Hematopoietic multipotent progenitor cell (in vitro differentiated cells): ENCODE data around the gene HIPK1. TPM values are rescaled to one million over a fixed set of nuclear protein-coding genes. Genes with fewer than 3 reads are reported as not detected.
"Not testable (repeated sequence)": the region's sequence is repeated elsewhere in the genome, so short reads cannot be mapped to it uniquely, and the experiment has no call there.

ENCODE experiments used
- DNase-seq, 3 donors: peaks; one replicate each; pipeline ENCODE4 v3.0.0-alpha.2; 2011 to 2015; ENCODE audit warnings: low read depth in 2 of 3, low spot score in 2 of 3
- total RNA-seq: library from RNA; depleted of rRNA; stranded (reverse); fragments of >200 nt; gene quantifications from one replicate; pipeline ENCODE4 v1.2.3, GENCODE V29; 2012

Gene HIPK1
- total RNA-seq, 1 donor, result 151 TPM

DNA sequence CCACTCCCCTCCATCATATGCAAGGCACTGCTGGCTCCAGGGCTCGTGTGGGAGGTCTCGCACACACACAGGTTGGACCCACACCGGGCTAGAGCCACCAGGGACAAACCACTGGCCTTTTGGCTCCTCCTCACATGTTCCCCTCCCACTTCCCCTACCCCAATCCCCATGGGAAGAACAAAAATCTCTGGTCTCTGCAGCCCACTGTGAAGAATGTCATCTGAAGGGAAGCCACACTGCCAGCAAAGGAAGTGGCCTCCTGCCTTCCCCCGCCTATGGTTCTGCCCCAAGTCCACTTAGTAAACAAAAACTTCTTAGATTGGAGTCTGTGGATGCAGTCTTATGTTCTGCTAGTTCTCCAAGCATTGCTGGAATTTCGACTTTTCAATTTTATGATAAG, 74.3 kb downstream of the HIPK1 start:
- DNase-seq, result no peak

DNA sequence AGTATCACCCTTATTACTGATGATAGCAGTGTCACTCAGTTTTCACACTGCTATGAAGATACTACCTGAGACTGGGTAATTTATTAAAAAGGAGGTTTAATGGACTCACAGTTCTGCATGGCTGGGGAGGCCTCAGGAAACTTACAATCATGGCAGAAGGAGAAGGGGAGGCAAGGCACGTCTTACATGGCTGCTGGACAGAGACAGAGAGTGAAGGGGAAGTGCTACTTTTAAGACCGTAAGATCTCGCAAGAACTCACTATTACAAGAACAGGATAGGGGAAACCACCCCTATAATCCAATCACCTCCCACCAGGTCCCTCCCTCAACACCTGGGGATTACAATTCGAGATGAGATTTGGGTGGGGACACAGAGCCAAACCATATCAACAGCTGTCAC, 77.7 kb downstream of the HIPK1 start:
- DNase-seq, result not testable (repeated sequence)

DNA sequence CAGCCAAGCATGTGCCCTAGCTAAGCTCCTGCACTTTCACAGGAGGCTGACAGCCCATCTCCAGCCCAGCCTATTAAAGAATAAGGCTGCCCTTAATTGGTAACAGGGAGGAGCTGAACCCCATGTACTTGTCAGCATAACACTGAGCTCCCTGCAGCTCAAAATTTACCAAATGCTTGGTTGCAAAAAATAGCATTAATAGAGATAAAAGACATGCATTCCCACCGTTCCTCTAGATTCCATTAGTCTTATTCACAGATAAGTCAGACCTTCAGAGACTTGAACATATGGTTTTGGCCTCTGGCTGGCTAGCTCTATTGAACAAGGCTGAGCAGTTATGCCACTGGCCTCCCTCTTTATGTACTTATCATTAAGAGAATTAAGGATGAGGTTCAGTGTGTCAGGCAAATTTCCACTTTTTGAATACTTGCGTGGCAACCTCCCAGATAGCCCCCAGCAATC, 79.4 kb downstream of the HIPK1 start:
- DNase-seq, result no peak

DNA sequence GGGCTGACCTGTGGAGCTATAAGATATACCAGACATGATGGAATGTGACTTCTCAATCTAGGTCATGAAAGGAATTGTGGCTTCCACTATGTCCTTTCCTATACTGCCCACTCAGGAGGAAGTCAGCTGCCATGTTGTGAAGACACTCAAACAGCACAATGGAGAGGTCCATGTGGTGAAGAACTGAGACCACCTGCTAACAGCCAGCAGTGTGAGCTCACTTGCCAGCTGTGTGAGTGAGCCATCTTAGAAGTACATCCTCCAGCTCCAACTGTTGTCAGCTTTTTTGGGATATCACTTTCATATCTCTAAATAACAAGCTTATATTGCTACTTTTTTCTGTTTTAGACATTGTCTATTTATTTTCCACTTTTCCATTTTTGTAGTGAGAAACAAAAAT, 79.9 kb downstream of the HIPK1 start:
- DNase-seq, result no peak

- no peak for DNase-seq
Observed at GRCh38 chr1:114009393-114009792, 80.3 kb downstream of the HIPK1 start.

DNA sequence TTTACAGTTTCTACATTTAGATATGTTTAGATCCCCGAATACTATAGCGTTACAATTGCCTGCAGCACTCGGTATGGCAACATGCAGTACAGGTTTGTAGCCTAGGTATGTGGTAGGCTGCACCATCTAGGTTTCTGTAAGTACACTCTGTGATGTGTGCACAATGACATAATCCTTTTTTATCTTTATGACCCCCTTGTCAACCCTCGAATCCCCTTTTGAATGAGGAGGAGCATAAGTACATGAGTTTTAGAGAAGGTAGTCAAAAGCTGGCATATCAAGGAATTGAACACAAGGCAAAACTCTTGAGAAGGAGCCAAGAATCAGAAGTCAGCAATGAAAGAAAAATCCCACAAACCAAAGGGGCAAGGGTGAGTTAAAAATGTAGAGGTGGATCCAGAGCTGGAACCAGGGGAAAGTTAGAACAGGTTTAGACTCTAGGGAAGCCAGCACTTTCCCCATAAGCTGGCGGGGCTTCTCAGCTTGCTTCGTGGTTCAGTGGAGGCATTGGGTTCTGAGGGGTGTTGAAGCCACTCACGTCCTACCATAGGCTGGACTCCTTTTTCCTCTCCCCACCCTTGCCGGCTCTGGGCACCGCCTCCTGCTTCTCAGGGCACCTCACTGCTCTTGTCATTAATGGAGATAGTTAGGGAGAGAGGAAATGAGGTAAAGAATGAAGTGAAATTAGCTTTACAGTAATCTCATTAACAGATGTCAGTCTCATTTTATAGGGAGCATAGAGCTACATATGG, 81.5 kb downstream of the HIPK1 start:
- DNase-seq, result no peak

DNA sequence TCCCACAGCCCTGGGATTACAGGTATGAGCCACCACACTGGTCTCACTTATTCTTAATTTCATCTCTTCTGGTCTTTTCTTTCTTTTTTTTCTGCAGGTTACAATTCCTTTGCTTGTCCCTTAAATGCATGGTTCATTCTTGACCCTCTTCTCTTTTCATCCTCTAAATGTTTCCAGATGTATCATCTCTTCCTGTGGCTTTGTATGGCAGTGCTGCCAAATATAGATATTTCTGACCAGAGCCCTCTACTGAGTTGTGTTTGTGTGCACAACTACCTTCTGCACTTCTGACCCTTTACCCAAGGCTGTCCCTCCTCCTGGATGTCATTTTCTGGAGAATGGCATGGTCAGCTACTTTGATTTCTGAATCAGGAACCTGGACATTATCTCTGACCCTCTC, 82.7 kb downstream of the HIPK1 start:
- no peak for DNase-seq

- no peak for DNase-seq
Observed at GRCh38 chr1:114015075-114015474, 86.0 kb downstream of the HIPK1 start.

DNA sequence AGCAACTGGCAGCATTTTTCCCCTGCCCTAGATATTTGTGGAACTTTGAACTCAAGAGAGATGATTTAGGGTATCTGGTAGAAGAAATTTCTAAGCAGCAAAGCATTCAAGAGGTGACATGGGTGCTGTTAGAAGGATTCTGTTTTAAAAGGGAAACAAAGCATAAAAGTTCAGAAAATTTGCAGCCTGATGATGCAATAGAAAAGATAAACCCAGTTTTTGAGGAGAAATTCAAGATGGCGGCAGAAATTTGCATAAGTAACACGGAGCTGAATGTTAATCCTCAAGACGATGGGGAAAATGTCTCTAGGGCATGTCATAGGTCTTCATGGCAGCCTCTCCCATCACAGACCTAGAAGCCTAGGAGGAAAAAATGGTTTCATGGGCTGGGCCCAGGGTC, 90.6 kb downstream of the HIPK1 start:
- DNase-seq, result not testable (repeated sequence)

- DNase-seq, result no peak
Observed at GRCh38 chr1:114021665-114022099, 92.6 kb downstream of the HIPK1 start.

DNA sequence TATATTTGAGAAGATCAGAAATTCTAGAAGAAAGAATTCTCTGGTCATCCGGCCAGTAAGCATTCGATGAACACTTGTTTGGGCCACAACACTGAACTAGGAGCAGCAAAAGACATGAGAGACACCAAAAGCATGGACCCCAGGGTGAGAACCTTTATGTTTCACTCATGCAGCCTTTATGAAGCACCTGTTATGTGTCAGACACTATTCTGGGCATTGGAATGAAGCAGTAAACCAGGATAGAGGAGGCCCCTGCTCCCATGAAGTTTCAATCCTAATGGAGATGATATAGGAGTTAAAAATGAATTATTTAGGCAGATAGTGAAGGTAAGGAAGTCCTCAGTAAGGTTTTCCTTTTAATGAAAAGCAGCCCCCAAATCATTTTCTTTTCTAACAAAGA, 93.8 kb downstream of the HIPK1 start:
- DNase-seq, result no peak

DNA sequence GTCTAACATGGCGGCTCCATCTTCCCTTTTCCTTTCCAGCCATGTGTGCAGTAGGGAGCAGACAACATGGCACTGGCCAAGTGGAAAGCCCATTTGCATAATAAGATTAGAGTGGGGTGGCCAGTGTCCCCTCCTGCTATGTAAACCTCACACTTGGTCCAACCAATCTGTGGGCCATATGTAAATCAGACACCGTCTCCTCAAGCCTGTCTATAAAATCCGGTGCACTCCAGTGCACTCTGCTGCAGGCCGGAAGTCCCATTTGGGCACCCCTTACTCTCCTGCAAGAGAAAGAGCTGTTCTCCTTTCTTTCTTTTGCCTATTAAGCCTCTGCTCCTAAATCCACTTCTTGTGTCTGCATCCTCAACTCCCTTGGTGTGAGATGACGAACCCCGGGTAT, 94.3 kb downstream of the HIPK1 start:
- no peak for DNase-seq

GRCh38 chr1:114024049-114024448, 94.9 kb downstream of the HIPK1 start:
- no peak for DNase-seq

DNA sequence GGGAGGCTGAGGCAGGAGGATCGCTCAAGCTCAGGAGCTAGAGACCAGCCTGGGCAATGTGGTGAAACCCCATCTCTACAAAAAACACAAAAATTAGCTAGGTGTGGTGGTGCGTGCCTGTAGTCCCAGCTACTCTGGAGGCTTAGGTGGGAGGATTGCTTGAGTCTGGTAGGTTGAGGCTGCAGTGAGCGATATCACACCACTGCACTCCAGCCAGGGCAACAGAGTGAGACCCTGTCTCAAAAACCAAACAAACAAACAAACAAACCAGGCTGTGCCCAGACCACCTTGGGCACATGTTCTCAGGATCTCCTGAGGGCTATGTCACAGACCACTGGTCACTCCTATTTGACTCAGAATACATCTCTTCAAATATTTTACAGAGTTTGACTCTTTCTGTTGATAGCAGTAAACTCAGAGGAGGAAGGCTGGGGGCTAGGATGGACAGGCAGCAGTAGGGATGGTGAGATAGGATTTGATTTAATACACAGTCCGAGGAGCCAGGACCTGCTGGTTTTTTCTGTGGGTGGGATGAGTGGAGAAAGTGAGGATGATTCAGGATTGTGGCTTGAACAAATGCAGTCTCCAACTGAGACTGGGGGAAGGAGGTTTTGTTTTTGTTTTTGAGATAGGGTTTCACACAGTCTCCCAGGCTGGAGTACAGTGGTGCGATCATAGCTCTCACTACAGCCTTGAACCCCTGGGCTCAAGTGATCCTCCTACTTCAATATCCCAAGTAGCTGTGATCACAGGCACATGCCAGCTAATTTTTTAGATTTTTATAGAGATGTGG, 96.7 kb downstream of the HIPK1 start:
- DNase-seq, result no peak

- DNase-seq, result no peak
Observed at GRCh38 chr1:114026797-114027196, 97.7 kb downstream of the HIPK1 start.

Other genes starting within 250 kb of the HIPK1 start
- gene PHTF1, start 169.8 kb upstream of the HIPK1 start, total RNA-seq, result 41.5 TPM
- gene RSBN1, start 116.8 kb upstream of the HIPK1 start, total RNA-seq, result 19.9 TPM
- gene PTPN22, start 57.6 kb upstream of the HIPK1 start, total RNA-seq, result 7.5 TPM
- under 0.01 TPM for gene BCL2L15, start 41.7 kb upstream of the HIPK1 start, total RNA-seq
- 18.6 TPM for gene AP4B1, start 24.5 kb upstream of the HIPK1 start, total RNA-seq
- 7.3 TPM for gene DCLRE1B, start 24.0 kb upstream of the HIPK1 start, total RNA-seq
- 3.2 TPM for gene OLFML3, start 50.1 kb downstream of the HIPK1 start, total RNA-seq
- not detected for gene SYT6, start 224.5 kb downstream of the HIPK1 start, total RNA-seq